ENCODE data around the gene TNNT3. TPM values are rescaled to one million over a fixed set of nuclear protein-coding genes. Genes with fewer than 3 reads are reported as not detected.

Gene TNNT3
- total RNA-seq, 6 experiments from 2014 or later: not detected

DNA sequence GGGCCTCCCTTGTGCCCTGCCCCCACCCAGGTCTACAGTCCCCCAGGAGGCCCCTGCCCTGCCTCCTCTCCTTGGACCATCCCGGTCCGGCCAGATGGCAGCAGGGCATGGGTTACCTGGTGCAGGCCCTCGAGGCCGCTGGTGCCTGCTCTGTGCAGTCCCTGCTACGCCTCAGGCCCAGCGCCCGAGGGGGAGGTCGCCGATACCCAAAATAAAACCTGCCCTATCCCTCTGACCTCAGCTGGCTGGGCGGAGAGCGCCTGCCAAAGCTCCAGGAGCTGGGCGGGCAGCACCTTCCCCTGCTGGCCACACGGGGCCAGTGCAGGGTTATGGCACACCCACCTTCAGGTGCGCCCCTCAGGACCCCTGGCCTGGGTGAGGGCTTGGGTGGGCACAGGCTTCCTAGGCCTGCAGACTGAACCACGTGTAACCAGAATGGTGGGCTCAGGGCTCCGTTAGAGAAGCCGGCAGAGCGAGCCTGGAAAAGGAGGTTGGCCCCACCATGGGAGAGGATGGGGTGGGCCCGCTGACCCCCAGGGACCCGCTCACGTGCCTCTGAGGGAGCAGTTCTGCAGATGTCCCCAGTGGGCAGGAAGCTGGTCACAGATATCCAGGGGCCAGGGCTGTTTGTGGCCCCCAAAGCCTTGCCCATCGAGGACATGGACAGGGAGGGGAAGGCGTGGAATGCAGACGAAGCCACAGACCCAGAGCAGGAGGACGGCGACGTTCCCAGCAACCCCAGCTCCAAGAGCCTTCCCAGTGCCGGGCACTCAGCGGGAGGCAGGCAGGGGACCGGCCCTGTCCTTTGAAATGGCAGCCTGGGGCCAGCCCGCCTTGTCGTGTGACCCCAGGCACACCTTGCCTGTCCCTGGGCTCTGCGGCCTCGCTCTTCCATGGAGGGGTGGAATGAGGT lies 1.7 kb upstream of the TNNT3 start:
- DNase-seq: no peak
- H3K36me3 Mint-ChIP-seq (ENCODE audit: low read depth): no peaks in the 10 kb centered on the region

GRCh38 chr11:1918436-1919315 lies 827 bp upstream of the TNNT3 start:
- H3K9me3 Mint-ChIP-seq: peaks cover 7% of the 10 kb centered on the region
- H3K36me3 Mint-ChIP-seq (ENCODE audit: low read depth): no peaks in the 10 kb centered on the region
- H3K27me3 Mint-ChIP-seq (ENCODE audit: insufficient read depth): peaks cover 8% of the 10 kb centered on the region
- H3K4me1 Mint-ChIP-seq (ENCODE audit: low read depth): no peaks in the 10 kb centered on the region
- H3K4me3 Mint-ChIP-seq: no peak overlapping the region
- TF ChIP-seq, protein P1, sequence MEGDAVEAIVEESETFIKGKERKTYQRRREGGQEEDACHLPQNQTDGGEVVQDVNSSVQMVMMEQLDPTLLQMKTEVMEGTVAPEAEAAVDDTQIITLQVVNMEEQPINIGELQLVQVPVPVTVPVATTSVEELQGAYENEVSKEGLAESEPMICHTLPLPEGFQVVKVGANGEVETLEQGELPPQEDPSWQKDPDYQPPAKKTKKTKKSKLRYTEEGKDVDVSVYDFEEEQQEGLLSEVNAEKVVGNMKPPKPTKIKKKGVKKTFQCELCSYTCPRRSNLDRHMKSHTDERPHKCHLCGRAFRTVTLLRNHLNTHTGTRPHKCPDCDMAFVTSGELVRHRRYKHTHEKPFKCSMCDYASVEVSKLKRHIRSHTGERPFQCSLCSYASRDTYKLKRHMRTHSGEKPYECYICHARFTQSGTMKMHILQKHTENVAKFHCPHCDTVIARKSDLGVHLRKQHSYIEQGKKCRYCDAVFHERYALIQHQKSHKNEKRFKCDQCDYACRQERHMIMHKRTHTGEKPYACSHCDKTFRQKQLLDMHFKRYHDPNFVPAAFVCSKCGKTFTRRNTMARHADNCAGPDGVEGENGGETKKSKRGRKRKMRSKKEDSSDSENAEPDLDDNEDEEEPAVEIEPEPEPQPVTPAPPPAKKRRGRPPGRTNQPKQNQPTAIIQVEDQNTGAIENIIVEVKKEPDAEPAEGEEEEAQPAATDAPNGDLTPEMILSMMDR (IDR thresholded peaks at IDR 0.05): no peak
- no peak for DNase-seq
- no peak overlapping the region for H3K27ac Mint-ChIP-seq

More for the DNA sequence above, 1.7 kb upstream of the TNNT3 start:
- no peaks in the 10 kb centered on the region for H3K4me1 Mint-ChIP-seq (ENCODE audit: low read depth)
- TF ChIP-seq, protein P1 (IDR thresholded peaks at IDR 0.05): peak; percentile 69
- peaks cover 7% of the 10 kb centered on the region; the same call in 1 of the 2 replicates for H3K27me3 Mint-ChIP-seq (ENCODE audit: insufficient read depth)
- no peak overlapping the region for H3K27ac Mint-ChIP-seq
- peaks cover 7% of the 10 kb centered on the region for H3K9me3 Mint-ChIP-seq
- no peak overlapping the region for H3K4me3 Mint-ChIP-seq

DNA sequence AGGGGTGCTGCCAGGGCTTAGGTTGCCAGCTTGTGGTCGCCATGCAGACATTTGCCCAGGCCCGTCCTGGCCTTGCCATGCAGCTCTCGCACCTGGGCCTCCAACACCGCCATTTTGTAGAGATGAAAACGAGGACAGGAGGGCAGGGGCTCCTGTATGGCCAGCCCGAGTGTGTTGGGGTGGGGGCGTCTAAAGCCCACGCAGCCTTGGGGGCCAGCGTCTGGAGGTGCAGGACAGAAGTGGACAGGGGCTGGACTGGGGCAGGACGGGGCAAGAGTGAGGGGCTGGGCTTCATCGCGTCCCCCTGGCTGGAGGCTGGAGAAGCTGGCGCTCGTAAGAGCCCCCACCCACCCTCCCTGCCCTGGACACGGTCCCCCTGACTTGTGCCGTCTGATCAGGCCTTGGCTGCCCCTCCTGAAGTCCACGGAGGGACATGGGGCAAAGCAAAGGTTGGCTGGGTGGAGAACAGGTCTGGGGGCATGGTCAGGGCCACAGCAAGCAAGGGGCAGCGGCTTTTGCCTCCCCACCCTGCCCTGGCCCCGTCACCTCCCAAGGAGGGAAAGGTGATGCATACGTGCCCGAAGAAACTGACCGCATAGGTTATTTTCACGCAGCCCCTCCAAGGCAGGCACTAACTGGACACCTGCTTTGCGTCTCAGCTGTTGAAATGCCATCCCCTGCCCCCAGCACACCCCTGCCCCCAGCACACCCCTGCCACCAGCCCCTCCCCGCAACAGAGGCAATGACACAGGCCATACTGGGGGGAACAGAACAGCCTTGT lies 815 bp downstream of the TNNT3 start:
- Mint-ChIP-seq H3K9me3 (peaks cover under 1% of the 10 kb centered on the region; the same call in 1 of the 2 replicates), H3K27ac (no peak overlapping the region), H3K4me3 (no peak overlapping the region), H3K4me1 (ENCODE audit: low read depth) (no peaks in the 10 kb centered on the region), H3K36me3 (ENCODE audit: low read depth) (no peaks in the 10 kb centered on the region), H3K27me3 (ENCODE audit: insufficient read depth) (peaks cover 10% of the 10 kb centered on the region)
- TF ChIP-seq, protein P1 (IDR thresholded peaks at IDR 0.05): no peak
- DNase-seq: no peak

- no peak for DNase-seq
- Mint-ChIP-seq H3K27me3 (ENCODE audit: insufficient read depth) (peaks cover 10% of the 10 kb centered on the region), H3K36me3 (ENCODE audit: low read depth) (no peaks in the 10 kb centered on the region), H3K4me1 (ENCODE audit: low read depth) (no peaks in the 10 kb centered on the region), H3K4me3 (no peak overlapping the region), H3K27ac (no peak overlapping the region), H3K9me3 (no peaks in the 10 kb centered on the region)
- TF ChIP-seq, protein P1 (IDR thresholded peaks at IDR 0.05): no peak
Measured at GRCh38 chr11:1920909-1921573, 1.5 kb downstream of the TNNT3 start.

Measured in HFFc6 (cell line).